IPS-15b (cell line): ENCODE measurements around the gene PLA2R1.

Experiments used
- H3K27me3 ChIP-seq: one replicate; pipeline ENCODE4 v1.6.1; 2013; ENCODE audit warnings: low read length; ENCODE audit not compliant: control insufficient read depth, insufficient read depth
- H3K36me3 ChIP-seq: one replicate; pipeline ENCODE4 v1.6.1; 2013; ENCODE audit warnings: low read length; ENCODE audit not compliant: control insufficient read depth, insufficient read depth
- H3K4me1 ChIP-seq: one replicate; pipeline ENCODE4 v1.6.1; 2013; ENCODE audit warnings: mild to moderate bottlenecking, low read length; ENCODE audit not compliant: control insufficient read depth, insufficient read depth
- H3K4me3 ChIP-seq: one replicate; pipeline ENCODE4 v1.5.1; 2013; ENCODE audit warnings: low read depth, low read length
- H3K9ac ChIP-seq: one replicate; pipeline ENCODE4 v1.6.1; 2013; ENCODE audit warnings: low read depth, mild to moderate bottlenecking, low read length
- H3K9me3 ChIP-seq: one replicate; pipeline ENCODE4 v1.6.1; 2013; ENCODE audit warnings: mild to moderate bottlenecking, low read length; ENCODE audit not compliant: control insufficient read depth, insufficient read depth

PLA2R1 gene

GRCh38 chr2:160022162-160022561 lies 40.3 kb downstream of the PLA2R1 start:
- no peaks in the 10 kb centered on the region for H3K9me3 ChIP-seq
- no peaks in the 10 kb centered on the region for H3K36me3 ChIP-seq
- H3K4me3 ChIP-seq = no peak overlapping the region
- no peaks in the 10 kb centered on the region for H3K4me1 ChIP-seq
- no peak overlapping the region for H3K9ac ChIP-seq
- no peaks in the 10 kb centered on the region for H3K27me3 ChIP-seq

- H3K27me3 ChIP-seq = no peaks in the 10 kb centered on the region
- no peak overlapping the region for H3K9ac ChIP-seq
- H3K4me3 ChIP-seq = no peak overlapping the region
- H3K9me3 ChIP-seq = no peaks in the 10 kb centered on the region
- H3K36me3 ChIP-seq = no peaks in the 10 kb centered on the region
- no peaks in the 10 kb centered on the region for H3K4me1 ChIP-seq
These were observed 42.9 kb downstream of the PLA2R1 start for GRCh38 chr2:160019374-160020090.

- H3K4me3 ChIP-seq = no peak overlapping the region
- no peaks in the 10 kb centered on the region for H3K4me1 ChIP-seq
- no peaks in the 10 kb centered on the region for H3K9me3 ChIP-seq
- no peak overlapping the region for H3K9ac ChIP-seq
- H3K27me3 ChIP-seq = no peaks in the 10 kb centered on the region
- H3K36me3 ChIP-seq = no peaks in the 10 kb centered on the region
These were observed 46.7 kb downstream of the PLA2R1 start for GRCh38 chr2:160015746-160016145.

- no peak overlapping the region for H3K4me3 ChIP-seq
- no peaks in the 10 kb centered on the region for H3K36me3 ChIP-seq
- no peaks in the 10 kb centered on the region for H3K27me3 ChIP-seq
- H3K9me3 ChIP-seq = no peaks in the 10 kb centered on the region
- no peaks in the 10 kb centered on the region for H3K4me1 ChIP-seq
- no peak overlapping the region for H3K9ac ChIP-seq
These were observed 48.2 kb downstream of the PLA2R1 start for GRCh38 chr2:160014227-160014626.

GRCh38 chr2:160010361-160011145 lies 51.9 kb downstream of the PLA2R1 start:
- no peaks in the 10 kb centered on the region for H3K27me3 ChIP-seq
- no peaks in the 10 kb centered on the region for H3K36me3 ChIP-seq
- H3K4me3 ChIP-seq = no peak overlapping the region
- H3K9ac ChIP-seq = no peak overlapping the region
- H3K4me1 ChIP-seq = no peaks in the 10 kb centered on the region
- no peaks in the 10 kb centered on the region for H3K9me3 ChIP-seq

GRCh38 chr2:160007111-160007510 lies 55.3 kb downstream of the PLA2R1 start:
- no peaks in the 10 kb centered on the region for H3K27me3 ChIP-seq
- H3K9ac ChIP-seq = no peak overlapping the region
- no peak overlapping the region for H3K4me3 ChIP-seq
- no peaks in the 10 kb centered on the region for H3K36me3 ChIP-seq
- H3K4me1 ChIP-seq = no peaks in the 10 kb centered on the region
- no peaks in the 10 kb centered on the region for H3K9me3 ChIP-seq

GRCh38 chr2:160006475-160006874 lies 55.9 kb downstream of the PLA2R1 start:
- no peak overlapping the region for H3K4me3 ChIP-seq

GRCh38 chr2:160005908-160006307 lies 56.5 kb downstream of the PLA2R1 start:
- no peak overlapping the region for H3K9ac ChIP-seq
- no peak overlapping the region for H3K4me3 ChIP-seq
- H3K4me1 ChIP-seq = no peaks in the 10 kb centered on the region
- H3K27me3 ChIP-seq = no peaks in the 10 kb centered on the region
- H3K36me3 ChIP-seq = no peaks in the 10 kb centered on the region
- no peaks in the 10 kb centered on the region for H3K9me3 ChIP-seq

More at GRCh38 chr2:160006475-160006874, 55.9 kb downstream of the PLA2R1 start:
- H3K4me1 ChIP-seq = no peaks in the 10 kb centered on the region
- H3K27me3 ChIP-seq = no peaks in the 10 kb centered on the region
- no peak overlapping the region for H3K9ac ChIP-seq
- H3K9me3 ChIP-seq = no peaks in the 10 kb centered on the region
- H3K36me3 ChIP-seq = no peaks in the 10 kb centered on the region

- Histone ChIP-seq H3K36me3 (no peaks in the 10 kb centered on the region), H3K4me1 (no peaks in the 10 kb centered on the region), H3K27me3 (no peaks in the 10 kb centered on the region), H3K9me3 (no peaks in the 10 kb centered on the region), H3K9ac (no peak overlapping the region), H3K4me3 (no peak overlapping the region)
These were observed 56.9 kb downstream of the PLA2R1 start for GRCh38 chr2:160005476-160005875.

- H3K4me3 ChIP-seq = no peak overlapping the region
- no peak overlapping the region for H3K9ac ChIP-seq
- H3K36me3 ChIP-seq = no peaks in the 10 kb centered on the region
- H3K4me1 ChIP-seq = no peaks in the 10 kb centered on the region
- no peaks in the 10 kb centered on the region for H3K9me3 ChIP-seq
- H3K27me3 ChIP-seq = no peaks in the 10 kb centered on the region
These were observed 63.5 kb downstream of the PLA2R1 start for GRCh38 chr2:159998961-159999360.

GRCh38 chr2:159998243-159998642 lies 64.2 kb downstream of the PLA2R1 start:
- Histone ChIP-seq H3K36me3 (no peaks in the 10 kb centered on the region), H3K9me3 (no peaks in the 10 kb centered on the region), H3K4me3 (no peak overlapping the region), H3K9ac (no peak overlapping the region), H3K4me1 (no peaks in the 10 kb centered on the region), H3K27me3 (no peaks in the 10 kb centered on the region)
